Measurements from ENCODE around the gene NBEA.

Gene NBEA

GRCh38 chr13:35473206-35473775 lies 531.2 kb downstream of the NBEA start:
- DNase-seq (ENCODE audit: low read depth in 4 of 4, low spot score in 1 of 4) = no peak

DNA sequence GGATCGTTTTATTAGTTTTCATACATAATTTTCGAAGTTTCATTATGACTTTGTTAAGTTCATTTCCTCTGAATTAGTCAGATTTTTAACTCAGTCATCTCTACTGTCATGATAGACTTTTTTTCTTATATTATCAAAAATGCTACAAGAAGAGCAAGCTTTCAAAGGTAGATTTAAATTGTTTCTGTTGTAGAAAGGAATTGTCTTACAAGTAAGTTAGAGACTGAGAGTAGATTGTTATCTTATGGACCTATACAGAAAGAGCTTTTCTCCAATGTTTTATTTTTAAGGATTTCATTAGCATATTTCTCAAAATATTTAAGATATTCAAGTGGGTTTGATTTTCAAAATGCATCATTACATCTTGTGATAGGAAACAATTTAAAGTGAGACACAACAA lies 531.7 kb downstream of the NBEA start:
- no peak for DNase-seq (ENCODE audit: low read depth in 4 of 4, low spot score in 1 of 4)

DNA sequence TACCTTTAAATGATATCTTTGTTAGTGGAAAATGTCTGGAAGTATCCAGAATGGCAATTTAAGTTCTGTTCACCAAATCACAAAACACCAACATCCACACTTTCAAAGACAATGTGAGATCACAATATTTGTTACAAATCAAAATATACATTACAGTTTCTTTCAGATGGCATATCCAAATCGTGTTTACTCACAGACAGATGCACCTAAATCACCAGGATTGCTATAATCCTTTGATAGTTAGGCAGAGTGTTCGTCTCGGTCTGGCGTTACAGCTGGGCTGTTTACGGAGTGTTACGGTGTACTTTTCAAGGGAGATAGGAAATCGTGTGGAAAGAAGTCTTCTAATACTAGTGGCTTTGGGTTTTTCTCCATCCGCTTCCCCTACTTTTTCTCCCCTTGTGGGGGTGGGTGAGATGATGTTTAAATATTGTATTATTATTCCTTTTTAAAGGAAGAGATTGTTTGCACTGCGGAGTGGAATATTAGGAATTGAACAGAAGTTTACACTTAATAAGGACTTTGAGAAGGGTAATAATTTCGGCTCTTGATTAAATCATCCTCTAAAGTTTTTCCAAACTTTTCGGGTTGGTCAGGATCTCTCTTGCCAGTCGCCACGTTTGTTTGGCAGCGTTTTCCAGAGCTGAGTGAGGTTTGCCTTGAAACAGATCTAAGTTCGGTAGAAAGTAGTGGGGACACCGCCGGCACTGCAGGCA lies 532.6 kb downstream of the NBEA start:
- no peak for DNase-seq (ENCODE audit: low read depth in 4 of 4, low spot score in 1 of 4)

- DNase-seq (ENCODE audit: low read depth in 4 of 4, low spot score in 1 of 4) = no peak
These were observed 533.3 kb downstream of the NBEA start for GRCh38 chr13:35475212-35475959.

GRCh38 chr13:35475960-35476943 lies 534.2 kb downstream of the NBEA start, which contains the start of gene MAB21L1:
Gene MAB21L1 (minus strand): TSS chr13:35476689. CDS start chr13:35476138, 551 bp downstream.
- no peak for DNase-seq (ENCODE audit: low read depth in 4 of 4, low spot score in 1 of 4)

GRCh38 chr13:35477386-35477946 lies 535.4 kb downstream of the NBEA start:
- DNase-seq (ENCODE audit: low read depth in 4 of 4, low spot score in 1 of 4) = no peak

GRCh38 chr13:35478271-35479037 lies 536.4 kb downstream of the NBEA start:
- DNase-seq (ENCODE audit: low read depth in 4 of 4, low spot score in 1 of 4) = no peak

DNA sequence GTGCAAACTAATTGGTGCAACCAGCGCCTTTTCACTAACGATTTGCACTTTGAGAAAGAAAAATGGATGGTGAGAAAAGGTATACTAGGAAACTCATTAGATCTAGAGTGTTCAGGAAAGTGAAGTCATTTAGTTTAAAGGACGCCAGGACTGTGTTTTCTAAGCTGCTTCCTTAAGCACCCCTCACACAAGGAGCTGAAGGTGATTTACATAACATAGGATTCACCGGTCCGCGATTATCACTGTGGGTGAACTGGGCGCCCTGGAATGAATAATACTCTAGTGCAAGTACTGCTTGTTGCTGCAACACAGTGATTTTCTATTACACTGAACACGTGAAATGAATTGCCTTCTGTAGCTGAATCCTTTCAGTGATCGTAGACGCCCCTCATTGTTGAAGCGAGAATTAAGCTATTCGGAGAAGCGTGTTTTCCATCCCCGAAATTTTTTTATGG lies 537.0 kb downstream of the NBEA start:
- no peak for DNase-seq (ENCODE audit: low read depth in 4 of 4, low spot score in 1 of 4)

DNA sequence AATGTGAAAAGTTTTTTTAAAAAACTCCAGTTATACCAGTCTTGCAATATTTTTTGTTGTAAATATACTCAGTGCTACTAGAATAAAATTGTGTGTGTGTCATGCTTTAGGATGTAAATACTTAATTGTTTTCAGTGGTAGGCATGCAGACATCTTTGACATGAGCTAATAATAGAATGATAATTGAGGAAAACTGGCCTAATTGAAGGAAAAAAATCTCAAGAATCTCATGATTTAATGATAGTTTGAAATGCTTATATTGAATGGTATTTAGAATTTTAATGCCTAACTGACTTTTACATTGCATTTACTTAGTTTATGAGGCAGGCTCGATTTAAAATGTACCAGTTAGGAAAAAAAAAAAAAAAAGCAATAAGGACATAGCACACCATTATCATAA lies 537.6 kb downstream of the NBEA start:
- DNase-seq (ENCODE audit: low read depth in 4 of 4, low spot score in 1 of 4) = no peak

DNA sequence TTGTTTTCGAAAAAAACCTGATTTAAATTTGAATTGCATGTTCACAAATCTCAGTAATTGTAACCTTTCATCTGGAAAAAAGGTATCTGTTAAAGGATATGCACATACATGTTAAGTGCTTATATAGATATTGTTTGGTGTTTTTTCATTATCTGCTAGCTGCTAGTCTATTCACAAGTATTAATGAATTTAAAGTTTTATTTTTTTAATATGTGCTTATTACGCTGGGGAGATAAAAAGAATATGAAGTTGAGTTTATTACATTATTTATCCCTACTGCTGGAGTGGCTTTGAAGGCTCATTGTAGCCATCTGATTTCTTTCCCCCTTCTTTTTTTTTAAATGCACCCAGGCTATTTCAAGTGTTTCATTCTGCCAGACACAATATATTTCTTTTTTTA lies 538.3 kb downstream of the NBEA start:
- no peak for DNase-seq (ENCODE audit: low read depth in 4 of 4, low spot score in 1 of 4)

- no peak for DNase-seq (ENCODE audit: low read depth in 4 of 4, low spot score in 1 of 4)
These were observed 539.7 kb downstream of the NBEA start for GRCh38 chr13:35481777-35482176.

GRCh38 chr13:35482527-35482926 lies 540.5 kb downstream of the NBEA start:
- no peak for DNase-seq (ENCODE audit: low read depth in 4 of 4, low spot score in 1 of 4)

- no peak for DNase-seq (ENCODE audit: low read depth in 4 of 4, low spot score in 1 of 4)
These were observed 541.7 kb downstream of the NBEA start for GRCh38 chr13:35483761-35484160.

- no peak for DNase-seq (ENCODE audit: low read depth in 4 of 4, low spot score in 1 of 4)
These were observed 542.3 kb downstream of the NBEA start for GRCh38 chr13:35484384-35484783.

- DNase-seq (ENCODE audit: low read depth in 4 of 4, low spot score in 1 of 4) = no peak
These were observed 543.4 kb downstream of the NBEA start for GRCh38 chr13:35485424-35485823.

DNA sequence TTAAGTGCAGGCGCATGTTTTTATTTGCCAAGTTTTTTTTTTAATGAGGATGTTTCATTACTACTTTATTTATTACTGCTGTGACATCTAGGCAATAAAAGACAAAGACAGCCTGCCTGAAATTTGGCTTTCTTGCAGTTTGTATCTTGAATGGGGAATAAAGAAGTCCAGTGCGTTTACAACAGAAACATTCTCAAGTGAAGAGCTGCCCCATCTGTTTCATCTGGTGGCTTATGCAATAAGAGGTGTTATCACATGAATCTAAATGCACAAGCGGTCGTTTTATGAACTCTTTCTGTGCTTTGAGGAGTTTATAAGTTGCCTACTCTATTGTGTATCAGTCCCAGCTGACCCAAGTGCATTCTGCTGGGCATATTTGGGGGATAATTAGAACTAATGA lies 547.0 kb downstream of the NBEA start:
- DNase-seq (ENCODE audit: low read depth in 4 of 4, low spot score in 1 of 4) = no peak

DNA sequence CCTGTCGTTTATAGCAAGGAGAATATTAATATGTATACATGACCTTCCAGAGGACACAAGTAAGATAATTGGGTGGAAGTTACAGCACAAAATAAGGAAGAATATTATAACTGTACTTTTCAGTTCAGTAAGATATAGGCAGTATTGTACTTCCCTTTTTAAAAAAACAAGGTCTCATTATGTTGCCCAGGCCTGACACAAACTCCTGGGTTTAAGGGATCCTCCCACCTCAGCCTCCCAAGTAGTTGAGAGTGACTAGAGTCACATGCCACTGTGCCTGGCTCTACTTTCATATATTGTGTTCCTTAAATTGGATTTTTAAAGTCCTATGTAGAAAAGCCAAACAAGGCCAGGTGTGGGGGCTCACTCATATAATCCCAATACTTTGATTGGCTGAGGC lies 553.9 kb downstream of the NBEA start:
- DNase-seq (ENCODE audit: low read depth in 4 of 4, low spot score in 1 of 4) = no peak

DNA sequence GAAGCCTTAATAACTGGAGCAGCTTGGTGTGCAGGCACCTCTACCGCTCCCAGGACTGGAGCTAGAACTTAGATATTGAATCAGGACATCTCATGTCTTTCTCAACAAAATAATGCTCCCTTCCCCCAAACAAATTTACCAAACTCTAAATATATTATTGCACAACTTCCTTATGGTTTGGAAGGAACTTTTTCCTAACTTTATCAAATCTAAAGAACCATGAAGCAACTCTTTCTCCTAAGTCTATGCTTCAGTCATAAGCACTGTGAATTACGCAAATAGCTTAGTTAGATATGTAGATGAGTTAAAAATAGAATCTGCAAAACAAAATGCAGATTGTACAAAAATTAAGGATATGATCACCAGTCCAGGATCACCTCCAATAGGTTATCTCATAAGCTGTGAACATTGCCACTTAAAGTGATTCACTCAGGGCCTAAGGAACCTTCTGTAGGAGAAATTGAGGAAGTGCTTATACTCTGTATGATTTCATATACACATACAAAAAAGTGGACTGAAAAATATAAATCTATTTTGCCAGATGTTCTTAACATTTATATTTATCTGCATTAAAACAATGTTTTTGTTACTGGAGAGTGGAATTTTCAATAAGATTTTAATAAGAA lies 554.8 kb downstream of the NBEA start:
- no peak for DNase-seq (ENCODE audit: low read depth in 4 of 4, low spot score in 1 of 4)

- DNase-seq (ENCODE audit: low read depth in 4 of 4, low spot score in 1 of 4) = no peak
These were observed 556.2 kb downstream of the NBEA start for GRCh38 chr13:35498231-35498630.

All from stimulated activated CD4-positive, alpha-beta T cell treated with anti-CD3 and anti-CD28 coated beads, Interleukin-1b, Interleukin-23, amount 100 ng/mL, for 24 hours (primary cell).